Lower leg skin (tissue), 4 donors: ENCODE results near the gene MCF2L2. TPM values are rescaled to one million over a fixed set of nuclear protein-coding genes. Genes with fewer than 3 reads are reported as not detected.
"Not testable (repeated sequence)": the region's sequence is repeated elsewhere in the genome, so short reads cannot be mapped to it uniquely, and the experiment has no call there.

Source experiments
- DNase-seq, 2 donors: peaks; one replicate each; pipeline ENCODE4 v3.0.0-alpha.2; 2019; ENCODE audit warnings: low spot score in 2 of 2
- H3K4me3 ChIP-seq: fragments of 200-600 bp; sonication (generic); 2 replicates; pipeline ENCODE4 v1.5.1; 2017; ENCODE audit warnings: mild to moderate bottlenecking, low read depth; ENCODE audit not compliant: poor library complexity, severe bottlenecking
- POLR2A ChIP-seq, 2 donors: fragments of 450-650 bp; IDR thresholded peaks; one replicate each; pipeline ENCODE4 v1.6.1; 2016 to 2017; ENCODE audit warnings: antibody characterized with exemption in 2 of 2, mild to moderate bottlenecking in 1 of 2, moderate library complexity in 1 of 2
- WGBS, 2 donors: methylation state at CpG; one replicate each; pipeline ENCODE4 v1.1.5; 2018; 5-methylcytosine and 5-hydroxymethylcytosine counted together
- intact Hi-C: fragments of 100-400 bp; cut with DNase I; formaldehyde crosslinking; loops from one replicate; pipeline ENCODE4 v1.15.0; 2023; ENCODE audit warnings: low total_unique reads
- total RNA-seq, 4 donors: library from RNA; depleted of rRNA; stranded (reverse); fragments of >200 nt; gene quantifications; one replicate each; pipeline ENCODE4 v1.1.0, GENCODE V29; 2016
- TF ChIP-seq, protein P1 (sequence below), 3 donors: fragments of 450-650 bp; IDR thresholded peaks; one replicate each; pipeline ENCODE4 v1.5.1; 2016; ENCODE audit warnings: antibody characterized with exemption in 3 of 3, mild to moderate bottlenecking in 3 of 3, moderate library complexity in 2 of 3

Gene MCF2L2
- total RNA-seq, 4 donors from 2014 or later: 0.88 to 1.3 (median 1.1) TPM; not detected in 1

- intact Hi-C loops: loop anchor here (5.0 to 10.0 kb wide), 2 partner anchors 73 to 250 kb away; no protein-coding TSS in a partner anchor
- H3K4me3 ChIP-seq: no peak overlapping the region
- DNase-seq: no peak
- TF ChIP-seq, protein P1, sequence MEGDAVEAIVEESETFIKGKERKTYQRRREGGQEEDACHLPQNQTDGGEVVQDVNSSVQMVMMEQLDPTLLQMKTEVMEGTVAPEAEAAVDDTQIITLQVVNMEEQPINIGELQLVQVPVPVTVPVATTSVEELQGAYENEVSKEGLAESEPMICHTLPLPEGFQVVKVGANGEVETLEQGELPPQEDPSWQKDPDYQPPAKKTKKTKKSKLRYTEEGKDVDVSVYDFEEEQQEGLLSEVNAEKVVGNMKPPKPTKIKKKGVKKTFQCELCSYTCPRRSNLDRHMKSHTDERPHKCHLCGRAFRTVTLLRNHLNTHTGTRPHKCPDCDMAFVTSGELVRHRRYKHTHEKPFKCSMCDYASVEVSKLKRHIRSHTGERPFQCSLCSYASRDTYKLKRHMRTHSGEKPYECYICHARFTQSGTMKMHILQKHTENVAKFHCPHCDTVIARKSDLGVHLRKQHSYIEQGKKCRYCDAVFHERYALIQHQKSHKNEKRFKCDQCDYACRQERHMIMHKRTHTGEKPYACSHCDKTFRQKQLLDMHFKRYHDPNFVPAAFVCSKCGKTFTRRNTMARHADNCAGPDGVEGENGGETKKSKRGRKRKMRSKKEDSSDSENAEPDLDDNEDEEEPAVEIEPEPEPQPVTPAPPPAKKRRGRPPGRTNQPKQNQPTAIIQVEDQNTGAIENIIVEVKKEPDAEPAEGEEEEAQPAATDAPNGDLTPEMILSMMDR (IDR thresholded peaks at IDR 0.05): no peak
- no peak for TF ChIP-seq POLR2A (IDR thresholded peaks at IDR 0.05)
- 75 to 80% methylated on average over 7 of the region's 7 CpGs for WGBS, 2 donors
Measured at GRCh38 chr3:183377307-183377959, 51.0 kb downstream of the MCF2L2 start.

- no peak for DNase-seq
- TF ChIP-seq, protein P1 (IDR thresholded peaks at IDR 0.05): no peak
- TF ChIP-seq POLR2A (IDR thresholded peaks at IDR 0.05): no peak
- H3K4me3 ChIP-seq: no peak overlapping the region
- 71 to 77% methylated on average over 5 of the region's 5 CpGs for WGBS, 2 donors
- intact Hi-C loops: loop anchor here (5.0 to 10.0 kb wide), 2 partner anchors 71 to 248 kb away; no protein-coding TSS in a partner anchor
Measured at GRCh38 chr3:183375787-183376186, 52.6 kb downstream of the MCF2L2 start.

- intact Hi-C loops: loop anchor here (5.0 to 10.0 kb wide), 2 partner anchors 71 to 248 kb away; no protein-coding TSS in a partner anchor
- WGBS, 2 donors: 93 to 95% methylated on average over 6 of the region's 6 CpGs
- no peak for DNase-seq
- H3K4me3 ChIP-seq: no peak overlapping the region
- TF ChIP-seq POLR2A (IDR thresholded peaks at IDR 0.05): no peak
- TF ChIP-seq, protein P1 (IDR thresholded peaks at IDR 0.05): no peak
Measured at GRCh38 chr3:183375337-183375736, 53.1 kb downstream of the MCF2L2 start.

DNA sequence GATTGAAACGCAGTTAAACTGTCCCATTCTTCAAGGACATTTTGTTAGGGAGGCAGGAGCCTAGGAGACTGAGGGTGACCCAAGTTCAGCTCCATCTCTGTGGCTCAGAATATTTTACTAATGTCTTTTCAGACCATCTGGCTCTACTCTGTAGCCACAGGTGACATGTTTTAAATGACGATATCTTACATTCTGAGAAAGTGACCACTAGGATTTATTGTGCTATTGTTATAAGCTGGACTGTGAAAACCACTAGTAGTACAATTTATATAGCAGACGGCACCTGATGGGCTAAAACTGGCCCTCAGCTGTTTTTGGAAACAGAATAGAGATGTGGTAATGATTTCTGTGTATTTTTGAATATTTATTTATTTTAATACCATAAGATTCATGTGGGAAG lies 55.5 kb downstream of the MCF2L2 start:
- WGBS, 2 donors: 82 to 95% methylated on average over 3 of the region's 3 CpGs
- no peak for TF ChIP-seq POLR2A (IDR thresholded peaks at IDR 0.05)
- TF ChIP-seq, protein P1 (IDR thresholded peaks at IDR 0.05): no peak
- no peak overlapping the region for H3K4me3 ChIP-seq
- intact Hi-C loops: loop anchor here (10.0 kb wide), 1 partner anchor 68 kb away; no protein-coding TSS in a partner anchor
- DNase-seq: no peak

DNA sequence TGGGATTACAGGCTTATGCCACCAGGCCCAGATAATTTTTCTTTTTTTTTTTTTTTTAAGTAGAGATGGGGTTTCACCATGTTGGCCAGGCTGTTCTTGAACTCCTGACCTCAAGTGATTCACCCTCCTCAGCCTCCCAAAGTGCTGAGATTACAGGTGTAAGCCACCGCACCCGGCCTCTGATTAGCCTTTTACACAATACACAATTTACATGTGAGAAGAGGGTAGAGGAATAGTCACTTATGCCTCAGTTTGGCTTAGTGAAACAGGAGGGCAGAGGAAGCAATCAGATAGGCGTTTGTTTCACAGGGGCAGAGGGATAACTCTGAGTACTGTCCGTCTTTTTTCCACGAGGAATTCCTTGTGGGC lies 56.8 kb downstream of the MCF2L2 start:
- WGBS, 2 donors: 74 to 90% methylated on average over 5 of the region's 5 CpGs
- intact Hi-C loops: loop anchor here (10.0 kb wide), 1 partner anchor 67 kb away; no protein-coding TSS in a partner anchor
- not testable (repeated sequence) for H3K4me3 ChIP-seq, DNase-seq

GRCh38 chr3:183370391-183370790 lies 58.0 kb downstream of the MCF2L2 start:
- no peak for TF ChIP-seq POLR2A (IDR thresholded peaks at IDR 0.05)
- TF ChIP-seq, protein P1 (IDR thresholded peaks at IDR 0.05): no peak
- H3K4me3 ChIP-seq: no peak overlapping the region
- intact Hi-C loops: loop anchor here (10.0 kb wide), 1 partner anchor 66 kb away; no protein-coding TSS in a partner anchor
- no peak for DNase-seq
- 75 to 79% methylated on average over 4 of the region's 4 CpGs for WGBS, 2 donors
